NCI-H446 treated with DMSO at 0.1 percent for 48 hours (cell line): ENCODE results near the gene SBNO2.

Experiments
- DNase-seq: peaks from one replicate; lab custom pipeline; 2025; lab: John Stamatoyannopoulos, UW

SBNO2 gene

DNA sequence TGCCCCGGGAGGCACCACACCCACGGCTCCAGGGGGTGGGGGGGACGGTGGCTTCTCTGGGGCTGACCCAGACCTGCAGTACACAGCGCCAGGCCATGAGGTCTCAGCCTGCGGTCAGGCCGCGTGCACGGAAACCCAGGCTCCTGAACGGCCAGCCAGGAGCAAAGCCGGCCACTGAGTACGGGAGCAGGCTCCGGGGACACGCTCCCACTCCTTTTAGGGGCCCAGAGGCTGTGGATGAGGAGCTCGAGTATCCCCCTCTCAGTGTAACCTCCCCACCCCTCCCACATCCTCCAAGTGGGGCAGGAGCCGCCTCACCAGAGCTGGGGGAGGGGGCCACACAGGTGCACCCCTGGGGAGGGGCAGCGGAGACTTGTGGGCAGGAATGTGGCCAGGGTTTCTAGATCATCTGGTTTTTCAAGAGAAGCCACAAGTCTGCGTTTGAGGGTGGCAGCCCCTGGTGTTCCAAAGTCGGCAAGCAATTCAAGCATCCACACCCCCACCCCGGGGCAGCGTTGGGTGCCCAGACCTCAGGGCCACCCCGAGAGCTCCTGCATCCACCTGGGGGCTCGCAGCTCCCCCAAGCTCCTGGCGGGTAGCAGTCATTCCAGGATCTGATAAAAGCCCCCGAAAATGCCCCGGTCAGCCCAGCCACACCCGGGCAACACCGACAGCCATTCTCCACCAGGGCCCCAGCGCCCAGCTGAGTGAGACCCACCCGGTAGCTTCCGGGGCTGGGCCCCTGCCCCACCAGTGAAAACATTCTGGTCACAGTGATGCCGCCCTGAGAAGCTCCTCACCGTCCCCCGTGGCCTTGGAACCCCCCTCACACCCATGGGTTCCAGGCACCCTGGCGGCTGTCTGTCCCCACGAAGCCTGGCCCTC is 6.1 kb downstream of the SBNO2 start:
- DNase-seq = no peak

DNA sequence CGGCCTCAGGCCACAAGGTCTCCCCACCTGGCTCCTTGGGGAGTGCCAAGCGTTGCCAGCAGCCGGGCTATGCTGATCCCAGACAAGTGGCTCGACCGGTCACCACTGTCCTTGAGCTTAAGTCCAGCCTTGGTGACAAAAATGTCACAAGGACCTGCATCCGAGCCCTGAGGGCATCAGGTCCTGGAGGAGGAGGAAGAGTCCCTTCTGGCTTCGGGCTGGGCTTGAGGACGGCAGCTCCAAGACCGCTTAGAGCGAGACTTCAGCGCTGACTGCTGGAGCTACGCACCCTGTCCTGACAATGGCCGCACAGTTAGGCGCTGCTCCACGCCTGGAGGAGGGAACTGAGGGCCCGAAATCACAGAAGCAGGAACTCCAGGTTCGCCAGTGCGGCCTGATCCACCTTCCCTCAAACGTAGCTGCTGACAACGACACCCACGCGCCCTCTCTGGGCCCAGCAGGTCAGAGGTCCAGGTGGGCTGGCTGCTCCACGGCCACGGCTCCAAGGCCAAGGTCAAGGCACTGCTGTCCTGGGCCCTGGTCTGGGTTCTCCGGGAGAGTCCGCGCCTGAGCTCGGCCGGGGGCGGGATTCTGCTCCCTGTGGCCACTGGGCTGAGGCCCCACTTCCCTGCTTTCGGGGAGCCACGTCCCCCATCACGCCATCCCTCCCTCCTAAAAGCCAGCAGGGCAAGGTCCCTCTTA is 7.0 kb downstream of the SBNO2 start:
- no peak for DNase-seq

DNA sequence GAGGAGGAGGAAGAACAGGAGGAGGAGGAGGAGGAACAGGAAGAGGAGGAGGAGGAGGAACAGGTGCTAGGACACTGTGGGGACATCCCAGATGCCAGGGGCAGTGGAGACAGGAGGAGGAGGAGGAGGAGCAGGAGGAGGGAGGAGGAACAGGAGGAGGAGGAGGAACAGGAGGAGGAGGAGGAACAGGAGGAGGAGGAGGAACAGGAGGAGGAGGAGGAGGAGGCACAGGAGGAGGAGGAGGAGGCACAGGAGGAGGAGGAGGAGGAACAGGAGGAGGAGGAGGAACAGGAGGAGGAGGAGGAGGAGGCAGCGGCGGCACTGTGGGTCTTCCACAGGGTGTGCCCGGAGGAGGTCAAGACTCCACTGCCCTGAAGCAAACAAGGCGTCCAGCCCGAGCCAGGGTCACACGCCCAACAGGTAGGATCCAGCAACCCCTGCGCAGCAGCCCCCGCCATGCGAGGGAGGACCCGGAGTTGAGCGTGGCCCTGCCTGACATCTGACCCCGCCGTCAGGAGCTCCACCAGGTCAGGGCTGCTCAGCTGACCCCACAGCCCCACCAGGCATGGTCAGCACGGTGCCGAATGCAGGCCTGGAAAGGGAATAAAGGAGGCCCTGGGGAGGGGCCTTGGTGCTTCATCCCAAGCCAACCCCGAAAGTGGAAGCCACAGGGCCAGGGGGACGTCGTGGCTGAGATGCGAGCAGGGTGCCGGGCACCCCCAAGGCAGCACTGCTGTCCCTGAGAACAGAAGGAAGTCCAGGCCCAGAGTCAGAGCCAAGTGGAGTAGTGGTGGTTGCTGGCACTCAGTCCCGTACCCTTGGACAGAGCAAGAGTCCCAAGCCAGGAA is 9.2 kb downstream of the SBNO2 start:
- DNase-seq = no peak

DNA sequence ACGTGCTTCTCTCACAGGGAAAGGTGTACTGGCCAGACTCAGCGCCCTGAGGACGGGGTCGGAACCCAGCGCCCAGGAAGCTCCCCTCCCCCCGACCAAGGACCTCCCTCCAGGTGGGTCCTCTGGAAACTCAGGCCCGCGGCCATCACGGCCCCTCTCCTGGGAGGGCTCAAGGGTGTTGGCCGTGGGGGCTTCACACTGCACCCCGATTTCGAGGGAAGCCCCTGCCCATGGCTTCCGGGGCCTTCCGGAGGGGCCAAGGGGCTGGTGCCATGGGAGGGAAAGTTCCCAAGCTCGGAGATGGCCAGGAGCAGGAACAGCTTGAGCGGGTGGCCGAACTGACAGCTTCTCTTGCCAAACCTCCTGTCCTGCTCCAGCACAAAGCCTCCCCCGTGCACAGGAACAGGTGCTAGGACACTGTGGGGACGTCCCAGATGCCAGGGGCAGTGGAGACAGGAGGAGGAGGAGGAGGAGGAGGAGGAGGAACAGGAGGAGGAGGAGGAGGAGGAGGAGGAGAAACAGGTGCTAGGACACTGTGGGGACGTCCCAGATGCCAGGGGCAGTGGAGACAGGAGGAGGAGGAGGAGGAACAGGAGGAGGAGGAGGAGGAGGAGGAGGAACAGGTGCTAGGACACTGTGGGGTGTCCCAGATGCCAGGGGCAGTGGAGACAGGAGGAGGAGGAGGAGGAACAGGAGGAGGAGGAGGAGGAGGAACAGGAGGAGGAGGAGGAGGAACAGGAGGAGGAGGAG is 10.0 kb downstream of the SBNO2 start:
- DNase-seq = no peak

DNA sequence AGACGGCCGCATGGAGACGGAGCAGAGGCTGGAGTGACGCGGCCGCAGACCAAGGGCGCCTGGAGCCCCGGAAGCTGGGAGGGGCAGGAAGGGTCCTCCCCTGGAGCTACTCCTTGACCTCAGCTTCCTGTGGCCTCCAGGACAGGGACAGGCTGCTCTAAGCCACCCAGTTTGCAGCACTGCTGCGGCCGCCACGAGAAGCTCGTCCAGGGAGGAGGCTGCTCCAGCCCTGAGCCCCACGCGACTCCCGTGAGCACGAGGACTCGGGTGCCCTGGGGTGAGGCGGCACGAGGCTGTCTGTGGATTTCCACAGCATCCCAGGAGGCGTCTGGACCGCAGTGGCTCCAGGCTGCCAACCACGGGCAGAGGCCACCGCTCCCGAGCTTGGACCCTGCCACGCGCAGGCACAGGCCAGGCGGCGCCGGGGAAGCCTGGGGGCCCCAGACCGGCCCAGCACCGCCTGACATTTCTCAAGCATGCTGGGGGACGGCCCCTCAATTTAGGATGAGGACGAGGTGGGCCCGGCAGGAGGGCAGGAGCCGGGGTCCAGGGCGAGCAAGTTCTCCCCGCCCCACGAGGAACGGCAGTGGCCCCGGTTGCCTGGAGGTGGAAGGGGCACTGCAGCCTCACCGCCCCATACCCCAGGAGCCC is 10.7 kb downstream of the SBNO2 start:
- DNase-seq = no peak

DNA sequence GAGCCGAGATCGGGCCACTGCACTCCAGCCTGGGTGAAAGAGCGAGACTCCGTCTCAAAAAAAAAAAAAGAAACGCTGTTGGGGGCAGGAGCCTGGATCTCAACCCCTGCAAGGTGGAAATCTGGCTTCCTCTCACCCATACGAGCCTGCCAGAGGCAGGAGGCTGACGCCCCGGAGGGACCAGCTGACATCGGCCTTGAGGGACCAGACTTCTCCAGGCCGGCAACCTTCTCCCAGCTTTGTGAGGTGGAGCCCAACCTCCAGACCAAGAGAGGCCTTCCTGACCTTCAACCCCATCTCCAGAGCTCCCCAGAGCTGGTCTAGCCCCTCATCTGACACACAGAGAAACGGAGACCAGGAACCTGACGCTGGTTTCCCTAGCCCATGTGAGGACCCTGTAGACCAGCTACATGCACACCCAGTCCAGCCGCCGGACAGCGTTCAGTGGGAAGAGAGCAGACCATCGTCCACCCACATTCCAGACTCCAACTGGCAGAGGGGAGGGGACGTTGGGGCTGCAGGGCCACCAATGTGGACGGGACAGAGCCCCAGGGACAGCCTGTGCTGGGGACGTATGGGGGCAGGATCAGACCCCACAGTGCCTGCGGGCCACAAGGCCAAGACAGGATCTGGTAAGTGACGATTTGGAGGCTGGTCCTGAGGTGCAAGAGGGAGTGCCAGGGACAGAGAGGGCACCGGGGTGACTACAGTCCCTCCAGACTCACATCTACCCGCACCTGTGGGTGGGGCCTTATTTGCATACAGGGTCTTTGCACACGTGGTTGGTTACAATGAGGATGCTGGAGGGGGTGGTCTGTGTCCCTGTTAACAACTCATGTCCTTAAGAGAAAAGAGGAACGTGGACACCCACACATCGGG is 11.4 kb downstream of the SBNO2 start:
- no peak for DNase-seq

DNA sequence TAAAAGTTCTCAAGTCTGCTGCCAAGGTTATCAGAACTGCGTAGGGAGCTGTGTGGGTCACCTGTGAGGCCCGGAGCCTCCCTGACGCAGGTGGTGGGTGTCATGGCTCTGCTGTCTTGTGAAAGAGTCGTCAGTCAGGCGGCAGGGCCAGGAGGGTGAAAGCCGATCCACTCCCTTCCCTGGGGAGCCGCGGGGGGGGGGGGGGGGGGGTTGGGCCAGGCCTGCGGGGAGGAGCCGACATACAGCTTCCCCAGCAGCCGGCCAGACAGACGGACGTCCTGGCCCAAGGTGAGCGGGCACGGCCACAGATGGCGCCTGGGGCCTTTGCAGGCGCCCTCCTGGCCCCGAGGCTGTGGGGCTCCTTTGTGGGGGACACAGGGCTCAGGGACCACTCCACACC is 12.4 kb downstream of the SBNO2 start:
- no peak for DNase-seq

DNA sequence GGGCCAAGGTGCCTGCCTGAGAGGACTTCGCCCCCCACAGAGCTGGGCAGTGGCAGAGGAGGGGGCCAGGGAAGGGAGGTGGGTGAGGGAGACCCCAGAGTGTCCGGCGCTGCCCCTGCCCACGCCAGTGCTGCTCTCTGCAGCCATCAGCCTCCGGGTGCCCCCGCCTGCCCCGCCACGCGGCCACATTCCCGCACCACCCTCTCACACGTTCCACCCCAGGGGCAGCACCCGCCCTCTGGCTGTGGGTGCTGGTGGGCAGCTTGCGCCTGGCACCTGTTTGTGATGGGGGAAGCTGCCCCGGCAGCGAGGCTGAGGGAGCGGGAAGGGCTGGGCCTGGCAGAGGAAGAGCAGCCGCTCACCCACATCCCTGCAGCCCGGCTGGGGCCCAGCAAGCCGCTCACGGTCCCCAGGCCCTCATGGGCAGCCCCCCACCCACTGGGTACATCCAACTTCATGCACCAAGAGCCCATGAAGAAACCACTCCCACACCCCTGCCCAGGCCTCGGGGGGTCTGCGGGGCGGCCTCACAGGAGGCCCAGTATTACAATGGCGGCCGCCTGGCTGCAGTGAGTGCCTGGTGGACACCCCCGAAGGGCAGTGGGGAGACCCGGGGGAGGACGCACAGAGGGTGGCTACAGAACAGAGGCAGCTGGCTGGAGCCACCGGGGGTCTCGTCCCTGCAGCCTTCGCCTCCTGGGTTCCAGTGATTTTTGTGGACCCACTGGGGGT is 14.0 kb downstream of the SBNO2 start:
- no peak for DNase-seq

DNA sequence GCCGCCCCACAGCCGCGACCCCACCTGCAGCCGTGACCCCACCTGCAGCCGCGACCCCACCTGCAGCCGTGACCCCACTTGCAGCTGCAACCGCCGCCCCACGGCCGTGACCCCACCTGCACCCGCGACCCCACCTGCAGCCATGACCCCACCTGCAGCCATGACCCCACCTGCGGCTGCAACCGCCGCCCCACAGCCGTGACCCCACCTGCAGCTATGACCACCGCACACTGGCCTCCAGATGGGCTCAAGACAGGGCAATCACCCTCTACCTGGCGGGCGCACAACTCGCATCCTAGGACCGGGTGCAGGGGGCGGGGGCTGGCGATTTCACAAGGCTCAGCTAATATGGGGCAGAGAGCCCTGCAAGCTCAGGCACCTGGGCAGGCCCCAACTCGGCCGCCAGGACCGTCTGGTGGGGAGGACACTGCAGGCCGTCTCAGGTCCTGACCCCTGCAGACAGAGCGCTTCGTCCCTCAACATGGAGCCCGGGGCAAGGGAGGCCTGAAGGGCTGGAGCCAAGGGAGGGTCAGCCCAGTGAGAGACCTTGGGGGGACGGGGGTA is 15.1 kb downstream of the SBNO2 start:
- DNase-seq = no peak

DNA sequence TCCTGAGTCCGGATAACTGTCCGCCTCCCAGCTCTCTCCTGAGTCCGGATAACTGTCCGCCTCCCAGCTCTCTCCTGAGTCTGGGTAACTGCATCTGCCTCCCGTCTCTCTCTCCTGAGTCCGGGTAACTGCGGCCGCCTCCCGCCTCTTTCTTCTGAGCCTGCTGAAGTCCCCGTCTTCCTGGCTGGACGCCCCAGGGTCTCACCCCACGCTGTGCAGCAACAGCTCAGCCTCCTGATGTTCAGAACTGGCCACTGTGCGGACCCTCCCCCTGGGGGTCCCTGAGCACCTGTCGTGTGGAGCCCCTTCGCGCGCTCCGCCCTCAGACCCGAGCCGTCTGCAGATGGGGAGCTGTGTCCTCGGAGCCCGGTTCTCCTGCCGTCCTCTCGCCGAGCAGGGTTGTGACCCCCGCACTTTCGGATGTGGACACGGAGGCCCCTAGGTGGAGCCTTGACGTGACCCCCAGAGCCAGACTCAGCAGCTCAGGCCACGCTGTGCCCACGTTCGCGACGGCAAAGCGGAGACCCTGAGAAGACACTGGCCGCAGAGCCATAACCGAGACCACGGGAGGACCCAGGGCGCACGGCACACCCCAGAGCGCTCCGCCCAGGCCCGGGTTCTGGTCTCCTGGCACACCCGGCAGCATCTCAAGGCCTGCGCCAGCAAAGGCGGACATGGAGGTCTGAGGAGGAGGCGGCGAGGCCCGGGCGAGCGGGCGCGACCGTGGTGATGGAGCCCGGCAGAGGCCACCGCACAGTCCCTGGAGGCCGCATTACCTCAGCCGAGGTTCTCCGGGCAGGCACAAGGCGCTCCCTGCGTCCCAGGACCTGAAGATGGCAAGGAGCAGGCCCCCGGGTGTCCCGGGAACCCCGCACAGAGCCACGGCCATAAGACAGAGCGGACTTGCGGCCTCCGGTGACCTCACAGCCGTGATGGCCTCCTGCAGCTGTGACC is 15.9 kb downstream of the SBNO2 start:
- DNase-seq = no peak

DNA sequence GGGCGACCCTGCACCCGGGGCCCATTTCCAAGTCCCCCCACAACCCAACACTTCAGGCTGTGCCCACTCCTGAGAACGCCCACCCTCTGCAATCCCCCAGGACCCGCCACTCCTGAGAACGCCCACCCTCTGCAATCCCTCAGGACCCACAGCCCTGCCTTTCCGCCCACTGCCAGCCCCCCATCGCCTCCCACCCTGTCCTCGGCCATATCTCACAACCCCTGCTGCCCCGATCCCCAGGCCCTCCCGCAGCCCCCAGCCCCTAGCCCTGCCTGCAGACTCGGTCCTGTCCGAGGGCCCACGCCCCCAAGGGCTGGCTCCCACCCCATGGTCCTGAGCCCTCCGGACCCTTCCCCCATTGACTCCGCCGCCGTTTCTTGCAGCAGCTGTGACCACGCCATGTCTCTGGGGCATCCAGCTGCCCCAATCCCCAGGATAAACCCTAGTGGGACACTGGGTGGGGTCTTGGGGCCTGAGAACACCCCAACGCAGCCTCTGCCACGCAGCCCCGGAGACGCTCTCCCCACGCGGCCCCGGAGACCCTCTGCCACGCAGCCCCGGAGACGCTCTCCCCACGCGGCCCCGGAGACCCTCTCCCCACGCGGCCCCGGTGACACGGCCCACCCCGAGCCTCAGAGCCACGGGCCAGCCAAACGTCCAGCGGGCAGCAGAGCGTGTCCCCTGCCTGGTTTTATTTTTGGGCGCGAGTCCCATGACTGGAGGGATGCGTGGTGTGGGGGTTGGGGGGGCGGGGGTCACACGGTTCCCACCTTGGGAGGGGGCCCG is 17.0 kb downstream of the SBNO2 start:
- DNase-seq = no peak

DNA sequence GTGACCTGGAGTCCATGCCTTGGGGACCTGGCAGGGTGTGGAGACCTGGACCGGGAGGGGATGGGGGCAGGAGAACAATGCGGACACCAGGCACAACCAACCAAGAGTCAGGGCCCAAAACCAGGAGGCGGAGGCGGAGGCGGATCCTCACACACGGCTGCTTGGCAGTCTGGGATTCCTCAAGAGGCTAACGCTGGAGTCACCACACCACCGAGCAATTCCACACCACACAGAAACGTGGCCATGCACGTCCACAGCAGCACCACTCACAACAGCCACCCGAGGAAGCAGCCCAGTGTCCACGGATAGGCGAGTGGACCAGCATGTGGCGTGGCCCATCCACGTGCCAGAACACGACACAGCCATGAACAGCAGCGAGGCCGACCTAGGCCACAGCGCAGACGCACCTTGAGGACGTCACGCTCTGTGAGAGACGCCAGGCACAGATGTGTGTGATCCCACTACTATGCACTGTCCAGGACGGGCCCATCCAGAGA is 17.7 kb downstream of the SBNO2 start:
- no peak for DNase-seq

DNA sequence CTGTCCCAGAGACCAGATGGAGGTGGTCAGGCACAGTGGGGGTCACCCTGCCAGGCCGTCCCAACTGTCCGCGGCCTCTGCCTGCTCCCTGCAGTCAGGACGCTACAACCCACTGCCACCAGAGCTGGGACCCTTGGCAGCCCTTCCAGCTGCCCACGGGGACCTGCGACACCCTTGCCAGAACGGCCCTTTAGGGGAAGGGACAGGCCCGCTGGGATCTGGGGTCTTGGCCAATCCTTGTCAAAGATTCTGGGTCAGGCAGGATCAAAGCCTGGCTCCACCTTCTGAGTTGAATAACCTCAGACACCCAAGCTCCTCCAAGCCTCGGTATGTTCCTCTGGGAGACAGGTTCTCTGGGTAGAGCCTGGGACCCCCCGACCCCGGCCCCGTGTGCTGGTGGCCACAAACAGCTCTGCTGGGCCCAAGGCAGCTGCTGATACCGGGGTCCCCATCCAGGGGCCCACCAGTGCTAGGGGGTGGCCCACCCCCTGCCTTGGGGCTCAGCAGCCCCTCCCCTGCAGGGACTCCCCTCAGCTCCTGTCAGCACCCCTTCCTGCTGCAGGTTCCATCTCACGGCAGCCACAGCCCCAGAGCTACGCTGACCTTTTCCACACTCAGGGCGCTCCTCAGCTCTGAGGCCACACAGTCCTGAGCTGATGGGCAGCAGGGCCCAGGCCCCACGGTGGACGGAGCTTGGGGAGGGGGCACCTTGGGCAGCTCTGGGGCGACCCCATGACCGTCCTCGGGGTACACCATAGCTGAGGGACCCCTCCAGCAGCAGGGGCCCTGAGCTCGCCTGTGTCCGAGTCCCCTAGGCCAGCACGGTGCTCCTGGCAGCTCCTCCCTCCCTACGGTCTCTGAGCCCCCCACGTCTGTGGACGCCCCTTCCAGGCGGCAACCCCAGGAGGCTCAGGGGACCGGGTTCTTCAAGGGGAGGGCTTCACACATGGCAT is 18.4 kb downstream of the SBNO2 start:
- DNase-seq = no peak

DNA sequence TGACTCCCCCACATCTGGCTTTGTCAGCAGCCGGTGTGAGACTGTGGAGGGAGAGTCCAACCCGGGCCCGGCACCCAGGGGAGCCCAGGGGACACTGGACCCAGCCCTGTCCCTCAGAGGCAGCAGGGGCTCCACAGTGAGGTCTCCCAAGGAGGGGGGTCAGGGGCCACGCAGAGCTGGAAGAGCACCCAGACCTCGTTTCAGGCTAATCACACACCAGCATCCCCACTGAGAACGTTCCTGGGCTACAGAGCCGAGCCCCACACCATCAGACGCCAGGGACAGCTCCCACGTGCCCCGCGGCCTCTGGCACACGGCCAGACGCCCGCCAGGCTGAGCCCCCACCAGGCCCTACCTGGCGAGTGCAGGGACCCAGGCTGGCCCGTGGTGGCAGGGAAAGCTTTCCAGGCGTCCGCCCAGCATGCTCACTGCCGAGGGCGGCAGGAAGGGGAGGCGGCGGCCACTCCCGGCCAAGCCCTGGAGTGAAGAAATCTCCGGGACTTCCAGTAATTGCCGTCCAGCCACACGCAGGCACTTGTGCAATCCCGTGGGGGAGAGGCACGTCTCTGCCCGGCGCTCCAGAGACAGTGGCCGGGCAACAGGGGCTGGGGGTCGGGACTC is 19.2 kb downstream of the SBNO2 start:
- no peak for DNase-seq
